Stimulated activated CD8-positive, alpha-beta memory T cell treated with anti-CD3 and anti-CD28 coated beads, Interleukin-7, amount 100 ng/mL, for 4 hours (primary cell): ENCODE results near the gene ENTREP3.
"Not testable (repeated sequence)": the region's sequence is repeated elsewhere in the genome, so short reads cannot be mapped to it uniquely, and the experiment has no call there.

ENCODE experiments used
- DNase-seq, 2 donors: peaks; one replicate each; pipeline ENCODE4 v3.0.0-alpha.2; 2020; ENCODE audit warnings: low read depth in 2 of 2

ENTREP3 gene

GRCh38 chr1:155251566-155251965 lies 3.7 kb downstream of the ENTREP3 start:
- DNase-seq, result no peak

DNA sequence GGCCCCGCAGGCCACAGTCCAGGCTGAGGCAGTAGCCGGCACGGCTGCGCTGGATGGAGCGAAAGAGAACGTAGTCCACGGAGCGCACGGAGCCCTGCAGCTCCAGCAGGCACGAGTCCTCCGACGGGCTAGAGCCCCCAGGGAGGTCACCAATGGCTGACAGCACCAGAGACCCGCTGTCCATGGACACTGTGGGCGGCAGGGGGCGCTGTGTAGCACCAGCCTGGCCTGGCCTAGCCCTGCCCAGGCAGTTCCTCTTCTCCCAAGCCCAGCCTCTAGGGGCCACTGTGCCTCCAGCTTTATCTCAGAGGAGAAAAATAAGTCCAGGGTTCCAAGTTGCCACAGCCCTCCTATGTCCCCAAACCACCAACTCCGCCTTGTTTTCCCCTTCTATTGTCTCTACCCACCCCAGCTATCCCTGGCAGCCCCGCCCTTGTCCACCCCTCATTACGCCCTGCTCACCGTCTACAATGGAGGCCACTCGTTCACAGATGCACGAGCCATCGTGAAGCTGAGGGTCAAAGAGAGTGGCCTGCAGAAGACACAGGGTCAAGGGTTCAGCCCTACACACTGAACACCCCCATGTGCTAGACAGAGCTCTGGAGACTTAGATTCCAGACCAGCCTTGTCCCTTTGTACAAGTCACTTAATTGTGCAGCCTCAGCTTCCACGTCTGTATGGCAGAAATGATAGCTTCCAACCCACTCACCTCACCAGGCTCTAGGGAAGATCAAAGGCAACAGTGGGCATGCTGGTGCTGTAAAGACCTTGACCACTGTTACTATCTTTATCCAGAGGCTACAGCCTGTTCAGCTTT lies 4.4 kb downstream of the ENTREP3 start:
- DNase-seq, result peak; percentile 88 to 89

DNA sequence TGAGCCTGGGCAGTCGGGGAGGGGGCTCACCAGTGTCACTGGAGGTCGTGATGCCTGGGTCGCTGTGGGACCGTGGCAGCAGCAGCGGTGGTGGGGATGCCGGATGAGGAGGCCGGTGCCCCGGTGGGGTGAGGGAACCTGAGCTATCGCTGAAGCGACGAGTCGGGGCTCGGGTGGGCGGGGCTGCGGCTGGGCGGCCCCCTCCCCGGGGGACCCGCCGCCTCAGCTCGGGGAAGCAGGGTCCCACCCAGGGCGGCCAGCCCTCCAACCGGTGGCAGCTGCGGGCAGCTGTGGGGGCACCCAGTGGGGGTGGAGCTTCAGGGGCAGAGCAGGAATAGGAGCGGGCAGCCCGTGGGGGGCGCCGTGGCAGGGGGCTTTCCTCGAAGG lies 5.0 kb downstream of the ENTREP3 start:
- DNase-seq, result no peak

DNA sequence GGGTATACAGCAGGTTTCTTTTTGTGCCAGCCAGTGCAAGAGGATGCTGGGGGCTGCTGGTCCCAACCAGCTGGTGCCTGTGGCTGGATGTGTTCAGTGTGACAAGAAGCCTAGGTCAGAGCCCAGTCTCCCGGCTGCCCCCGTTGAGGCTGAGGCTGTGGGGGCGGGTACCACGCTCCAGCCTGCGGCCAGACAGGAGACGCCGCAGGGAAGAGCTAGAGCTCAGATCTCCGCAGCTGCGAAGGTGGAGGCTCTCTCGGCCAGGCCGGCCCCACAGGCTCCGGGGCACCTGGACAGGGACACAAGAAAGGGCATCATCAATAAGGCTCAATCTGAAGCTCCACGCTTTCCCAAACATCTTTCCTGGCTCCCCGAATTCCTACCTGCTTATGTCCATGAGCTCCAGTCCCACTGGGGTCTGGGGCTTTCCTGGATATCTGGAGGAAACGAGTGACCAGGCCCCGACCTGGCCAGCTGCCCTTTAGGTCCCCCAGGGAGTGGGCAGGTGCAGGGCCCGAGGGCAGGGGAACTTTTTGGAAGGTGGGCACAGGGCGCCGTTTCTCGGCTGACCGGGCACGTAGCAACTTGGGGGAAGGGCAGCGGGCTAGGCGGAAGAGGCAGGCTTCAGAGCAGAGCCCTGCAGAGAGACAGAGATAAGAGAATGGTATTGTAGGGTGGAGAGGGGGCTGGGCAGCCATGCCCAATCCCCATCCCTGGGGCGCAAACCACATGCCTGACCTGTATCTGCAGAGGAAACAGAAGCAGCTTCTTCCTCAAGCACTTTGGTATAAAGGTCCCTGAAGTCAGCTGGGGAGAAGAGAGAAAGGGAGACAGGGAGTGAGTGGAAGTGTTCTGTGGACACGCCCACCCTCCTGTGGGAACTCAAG lies 7.4 kb downstream of the ENTREP3 start:
- no peak for DNase-seq

GRCh38 chr1:155246796-155247195 lies 8.5 kb downstream of the ENTREP3 start:
- DNase-seq, result not testable (repeated sequence)

DNA sequence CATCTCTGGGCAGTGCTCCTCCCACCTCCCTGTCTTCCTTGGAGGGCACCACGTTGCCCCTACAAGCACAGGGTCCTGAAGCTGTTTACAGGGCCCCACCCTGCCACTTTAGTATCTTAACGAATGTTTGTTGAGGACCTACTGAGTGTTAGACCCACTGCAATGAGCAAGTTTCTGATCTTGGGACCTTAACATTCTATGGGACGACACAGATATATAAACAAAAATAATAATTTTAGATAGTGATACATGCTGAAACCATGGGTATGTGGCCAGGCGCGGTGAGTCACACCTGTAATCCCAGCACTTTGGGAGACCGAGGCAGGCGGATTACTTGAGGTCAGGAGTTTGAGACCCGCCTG lies 10.1 kb downstream of the ENTREP3 start:
- no peak for DNase-seq

GRCh38 chr1:155244368-155245162 lies 10.7 kb downstream of the ENTREP3 start:
- DNase-seq, result peak; percentile 87 to 91

DNA sequence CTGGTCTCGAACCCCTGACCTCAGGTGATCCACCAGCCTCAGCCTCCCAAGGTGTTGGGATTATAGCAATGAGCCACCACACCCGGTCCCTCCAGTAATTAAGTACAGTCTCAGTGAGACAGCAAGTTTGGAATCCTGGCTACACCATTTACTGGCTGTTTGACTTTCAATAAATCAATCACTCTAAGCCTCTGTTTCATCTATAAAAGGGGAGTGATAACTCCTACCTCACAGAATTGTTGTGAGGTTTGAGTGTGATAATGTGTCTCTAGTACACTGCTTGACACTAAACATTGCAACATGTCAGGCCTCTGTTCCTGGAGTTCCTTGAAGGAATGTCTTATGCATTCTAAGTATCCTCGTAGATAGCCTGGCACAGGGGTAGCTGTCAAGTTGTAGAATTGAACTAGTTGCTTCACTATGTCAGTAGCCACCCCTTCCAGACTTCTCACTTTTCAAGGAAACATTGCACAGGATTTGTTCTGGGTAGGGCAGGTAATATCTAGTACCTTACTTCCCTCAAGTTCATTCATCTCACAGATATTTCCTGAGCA lies 12.4 kb downstream of the ENTREP3 start:
- no peak for DNase-seq

DNA sequence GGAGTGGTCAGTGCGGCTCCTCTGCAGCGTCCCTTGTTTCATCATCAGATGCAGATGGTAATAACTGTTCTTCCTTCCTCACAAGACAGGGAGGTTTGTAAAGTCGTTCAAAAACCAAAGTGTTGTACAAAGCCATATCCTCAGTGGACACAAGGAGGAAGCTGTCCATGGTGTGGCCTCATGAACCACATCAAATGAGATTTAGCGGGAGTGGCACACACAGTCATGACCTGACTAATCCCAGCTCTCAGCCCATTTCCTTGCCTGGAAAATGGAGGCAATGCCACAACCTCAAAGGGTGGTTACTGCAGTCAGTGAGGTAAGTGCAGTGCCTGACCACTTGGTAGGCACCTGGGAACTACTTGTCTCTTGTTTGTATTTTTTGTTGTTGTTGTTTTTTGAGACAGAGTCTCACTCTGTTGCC lies 13.4 kb downstream of the ENTREP3 start:
- DNase-seq, result no peak

- peak; percentile 47 to 68 for DNase-seq
Measured at GRCh38 chr1:155241069-155241679, 14.1 kb downstream of the ENTREP3 start.

GRCh38 chr1:155236451-155236850 lies 18.8 kb downstream of the ENTREP3 start:
- no peak for DNase-seq

- not testable (repeated sequence) for DNase-seq
Measured at GRCh38 chr1:155235375-155235774, 19.9 kb downstream of the ENTREP3 start.

GRCh38 chr1:155233502-155233901 lies 21.8 kb downstream of the ENTREP3 start:
- DNase-seq, result not testable (repeated sequence)

GRCh38 chr1:155232001-155232978 lies 23.0 kb downstream of the ENTREP3 start:
- DNase-seq, result not testable (repeated sequence)

DNA sequence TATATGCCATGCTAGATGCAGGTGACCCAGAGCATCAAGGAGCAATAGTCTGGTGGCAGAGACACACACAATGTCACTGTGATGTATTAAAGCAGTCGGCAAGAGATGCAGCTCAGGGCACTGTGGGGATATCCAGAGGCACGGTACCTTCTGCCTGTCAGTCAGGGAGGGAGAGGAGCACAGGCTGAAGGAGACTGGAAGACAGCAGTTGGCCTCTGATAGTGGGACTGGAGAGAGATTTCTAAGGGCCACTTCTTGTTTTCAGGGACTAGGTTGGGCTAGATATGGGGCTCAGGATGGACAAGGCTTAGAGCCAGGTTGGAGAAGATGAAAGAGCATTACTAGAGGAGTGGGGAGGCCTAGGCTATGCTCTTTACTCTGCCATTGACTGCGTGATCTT lies 24.0 kb downstream of the ENTREP3 start:
- DNase-seq, result not testable (repeated sequence)

GRCh38 chr1:155228096-155228427 lies 27.2 kb downstream of the ENTREP3 start:
- DNase-seq, result no peak

- DNase-seq, result peak; percentile 98 to 100
Measured at GRCh38 chr1:155227261-155228095, 27.8 kb downstream of the ENTREP3 start.

- peak in 1 of 2 donors; percentile 47 for DNase-seq
Measured at GRCh38 chr1:155226910-155227260, 28.4 kb downstream of the ENTREP3 start.

GRCh38 chr1:155226188-155226909 lies 28.9 kb downstream of the ENTREP3 start:
- DNase-seq, result peak; percentile 69 to 88
